PC-9 (cell line): ENCODE data around the gene SBSN. TPM values are rescaled to one million over a fixed set of nuclear protein-coding genes. Genes with fewer than 3 reads are reported as not detected.

ENCODE experiments used
- BruUV-seq: library from RNA; stranded (reverse); fragments of 400-500 nt; replicated peaks from 2 replicates; lab custom pipeline; 2021; lab: Mats Ljungman, UMichigan
- CTCF ChIA-PET: fragments of 300-600 bp; sonication (Branson Sonifier 250); formaldehyde crosslinking; loops from one replicate; lab custom pipeline; 2022; ENCODE audit warnings: antibody characterized with exemption; lab: Charles Lee
- POLR2A ChIA-PET: fragments of 300-600 bp; sonication (Branson Sonifier 250); formaldehyde crosslinking; loops from one replicate; lab custom pipeline; 2022; ENCODE audit warnings: antibody characterized with exemption; ENCODE audit not compliant: unreplicated experiment; lab: Charles Lee
- DNase-seq, 2 experiments: peaks; one replicate each; pipeline versions ENCODE4 v3.0.0 to v3.0.0-alpha.2; 2015 to 2022; ENCODE audit warnings: mixed read lengths in 1 of 2
- H2AFZ ChIP-seq: fragments of 200-600 bp; sonication (generic); 2 replicates; pipeline ENCODE4 v1.8.1; 2017; ENCODE audit warnings: antibody characterized with exemption
- H3F3A ChIP-seq: fragments of 200-600 bp; sonication (generic); 2 replicates; pipeline ENCODE4 v1.8.1; 2017; ENCODE audit warnings: antibody characterized with exemption, mild to moderate bottlenecking, low read depth; ENCODE audit not compliant: insufficient read depth
- H3K27ac ChIP-seq: fragments of 200-600 bp; sonication (generic); 2 replicates; pipeline ENCODE4 v1.6.1; 2016; ENCODE audit warnings: mixed run types
- H3K27me3 ChIP-seq: fragments of 200-600 bp; sonication (generic); 2 replicates; pipeline ENCODE4 v1.6.1; 2016; ENCODE audit warnings: low read depth, mixed run types; ENCODE audit not compliant: insufficient read depth
- H3K36me3 ChIP-seq: fragments of 200-600 bp; sonication (generic); 2 replicates; pipeline ENCODE4 v1.6.1; 2016; ENCODE audit warnings: low read depth, mixed run types
- H3K4me1 ChIP-seq: fragments of 200-600 bp; sonication (generic); replicated peaks from 2 replicates; pipeline ENCODE4 v1.6.1; 2016; ENCODE audit warnings: mixed run types; ENCODE audit not compliant: insufficient read depth
- H3K4me2 ChIP-seq: fragments of 200-600 bp; sonication (generic); 2 replicates; pipeline ENCODE4 v1.6.1; 2017; ENCODE audit warnings: mixed run types
- H3K4me3 ChIP-seq: fragments of 200-600 bp; sonication (generic); 2 replicates; pipeline ENCODE4 v1.6.1; 2016; ENCODE audit warnings: mixed run types
- H3K79me2 ChIP-seq: fragments of 200-600 bp; sonication (generic); 2 replicates; pipeline ENCODE4 v1.6.1; 2017; ENCODE audit warnings: low read depth, mixed run types
- H3K9me2 ChIP-seq: fragments of 200-600 bp; sonication (generic); 2 replicates; pipeline ENCODE4 v1.8.1; 2017; ENCODE audit warnings: mild to moderate bottlenecking; ENCODE audit not compliant: insufficient read depth
- H3K9me3 ChIP-seq: fragments of 200-600 bp; sonication (generic); 2 replicates; pipeline ENCODE4 v1.8.1; 2016; ENCODE audit warnings: low read depth; ENCODE audit not compliant: insufficient read depth
- H4K20me1 ChIP-seq: fragments of 200-600 bp; sonication (generic); 2 replicates; pipeline ENCODE4 v1.8.1; 2017; ENCODE audit not compliant: insufficient read depth
- EZH2 ChIP-seq: fragments of 200-600 bp; sonication (generic); IDR thresholded peaks from 2 replicates; pipeline ENCODE4 v1.8.0; 2017; ENCODE audit warnings: antibody characterized with exemption, low read depth
- intact Hi-C: fragments of 100-400 bp; cut with micrococcal nuclease; formaldehyde crosslinking; loops from one replicate; pipeline ENCODE4 v1.10.0; 2022; ENCODE audit not compliant: unreplicated experiment
- total RNA-seq: library from RNA; stranded (reverse); gene quantifications from 2 replicates; pipeline ENCODE4 v1.2.3, GENCODE V29; 2021
- TF ChIP-seq, protein P1 (sequence below): fragments of 200-600 bp; sonication (generic); conservative IDR thresholded peaks from 2 replicates; pipeline ENCODE4 v1.6.1; 2017; ENCODE audit warnings: mixed run types, antibody characterized with exemption, mild to moderate bottlenecking, moderate library complexity

Gene SBSN
- total RNA-seq, 1 experiment from 2014 or later = 0.76 TPM

DNA sequence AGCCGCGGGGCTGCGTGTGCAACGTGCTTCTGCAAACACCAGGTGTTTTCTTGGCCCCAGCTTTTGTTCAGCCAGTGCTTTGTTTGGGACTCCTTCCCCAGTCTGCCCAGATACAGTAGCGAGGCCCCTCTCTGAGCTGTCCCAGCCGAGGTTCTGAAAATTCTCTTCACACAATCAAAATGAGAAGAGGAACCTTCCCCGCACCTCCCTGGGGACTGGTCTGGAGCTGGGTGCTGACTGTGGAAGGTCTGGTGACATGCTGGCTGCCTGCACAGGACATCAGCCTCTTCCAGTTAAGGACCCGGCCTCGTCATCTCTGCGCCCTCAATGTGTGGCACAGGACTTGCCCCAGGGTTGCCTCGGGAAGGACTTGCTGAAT is 31.2 kb upstream of the SBSN start:
- no peaks in the 10 kb centered on the region; the same call in 1 of the 2 replicates for H3F3A ChIP-seq
- H3K36me3 ChIP-seq = no peaks in the 10 kb centered on the region
- no TSS peak for BruUV-seq
- TF ChIP-seq EZH2 = no peak
- TF ChIP-seq, protein P1, sequence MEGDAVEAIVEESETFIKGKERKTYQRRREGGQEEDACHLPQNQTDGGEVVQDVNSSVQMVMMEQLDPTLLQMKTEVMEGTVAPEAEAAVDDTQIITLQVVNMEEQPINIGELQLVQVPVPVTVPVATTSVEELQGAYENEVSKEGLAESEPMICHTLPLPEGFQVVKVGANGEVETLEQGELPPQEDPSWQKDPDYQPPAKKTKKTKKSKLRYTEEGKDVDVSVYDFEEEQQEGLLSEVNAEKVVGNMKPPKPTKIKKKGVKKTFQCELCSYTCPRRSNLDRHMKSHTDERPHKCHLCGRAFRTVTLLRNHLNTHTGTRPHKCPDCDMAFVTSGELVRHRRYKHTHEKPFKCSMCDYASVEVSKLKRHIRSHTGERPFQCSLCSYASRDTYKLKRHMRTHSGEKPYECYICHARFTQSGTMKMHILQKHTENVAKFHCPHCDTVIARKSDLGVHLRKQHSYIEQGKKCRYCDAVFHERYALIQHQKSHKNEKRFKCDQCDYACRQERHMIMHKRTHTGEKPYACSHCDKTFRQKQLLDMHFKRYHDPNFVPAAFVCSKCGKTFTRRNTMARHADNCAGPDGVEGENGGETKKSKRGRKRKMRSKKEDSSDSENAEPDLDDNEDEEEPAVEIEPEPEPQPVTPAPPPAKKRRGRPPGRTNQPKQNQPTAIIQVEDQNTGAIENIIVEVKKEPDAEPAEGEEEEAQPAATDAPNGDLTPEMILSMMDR = no peak
- ChIA-PET POLR2A (no interaction called here), CTCF (no interaction called here)
- no peak overlapping the region for H3K27ac ChIP-seq
- no peaks in the 10 kb centered on the region for H3K9me3 ChIP-seq
- no peak overlapping the region for H2AFZ ChIP-seq
- DNase-seq = no peak
- no peaks in the 10 kb centered on the region for H3K9me2 ChIP-seq
- peaks cover 38% of the 10 kb centered on the region for H3K27me3 ChIP-seq
- no peaks in the 10 kb centered on the region for H3K79me2 ChIP-seq
- H3K4me3 ChIP-seq = no peak overlapping the region
- H4K20me1 ChIP-seq = no peaks in the 10 kb centered on the region
- no peaks in the 10 kb centered on the region for H3K4me1 ChIP-seq
- intact Hi-C loops = no loop called here
- H3K4me2 ChIP-seq = no peak overlapping the region

DNA sequence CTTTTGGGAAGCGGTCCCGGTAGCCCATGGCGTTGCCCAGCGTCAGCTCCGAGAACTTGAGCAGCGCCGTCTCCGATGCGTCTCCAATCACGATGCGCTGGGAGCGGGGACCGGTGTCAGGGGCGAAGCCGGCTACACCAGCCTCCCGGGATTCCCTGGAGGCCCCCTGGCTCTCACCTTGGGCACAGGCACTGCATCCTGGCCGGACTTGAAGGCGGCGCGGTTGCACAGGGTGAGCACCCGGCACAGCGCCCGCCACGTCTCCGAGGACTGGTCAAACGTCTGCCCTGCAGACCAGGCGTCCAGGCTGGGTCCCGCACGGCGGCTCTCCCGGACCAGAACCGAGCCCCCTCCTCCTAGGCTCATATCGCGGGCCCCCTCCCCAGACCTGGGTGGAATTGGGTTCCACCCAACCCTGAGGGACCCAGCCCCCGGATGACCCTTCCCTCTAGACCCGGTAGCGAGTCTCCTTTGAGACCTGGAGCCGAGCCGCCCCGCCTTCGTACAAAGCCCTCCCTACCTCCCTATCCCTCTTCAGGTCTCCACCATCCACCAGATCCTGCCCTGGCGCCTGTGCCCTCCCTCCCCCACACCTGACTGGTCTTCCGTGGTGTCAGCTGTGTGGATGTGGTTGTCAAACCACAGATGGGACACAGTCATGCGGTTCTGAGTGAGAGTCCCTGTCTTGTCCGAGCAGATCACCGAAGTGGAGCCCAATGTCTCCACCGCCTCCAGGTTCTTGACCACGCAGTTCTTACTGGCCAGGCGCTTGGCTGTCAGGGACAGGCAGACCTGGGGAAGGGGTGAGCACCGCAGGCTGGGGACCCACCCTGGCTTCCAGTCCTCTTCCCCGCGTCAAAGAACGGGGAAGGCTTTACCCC is 30.5 kb upstream of the SBSN start:
- peaks cover 36% of the 10 kb centered on the region for H3K27me3 ChIP-seq

DNA sequence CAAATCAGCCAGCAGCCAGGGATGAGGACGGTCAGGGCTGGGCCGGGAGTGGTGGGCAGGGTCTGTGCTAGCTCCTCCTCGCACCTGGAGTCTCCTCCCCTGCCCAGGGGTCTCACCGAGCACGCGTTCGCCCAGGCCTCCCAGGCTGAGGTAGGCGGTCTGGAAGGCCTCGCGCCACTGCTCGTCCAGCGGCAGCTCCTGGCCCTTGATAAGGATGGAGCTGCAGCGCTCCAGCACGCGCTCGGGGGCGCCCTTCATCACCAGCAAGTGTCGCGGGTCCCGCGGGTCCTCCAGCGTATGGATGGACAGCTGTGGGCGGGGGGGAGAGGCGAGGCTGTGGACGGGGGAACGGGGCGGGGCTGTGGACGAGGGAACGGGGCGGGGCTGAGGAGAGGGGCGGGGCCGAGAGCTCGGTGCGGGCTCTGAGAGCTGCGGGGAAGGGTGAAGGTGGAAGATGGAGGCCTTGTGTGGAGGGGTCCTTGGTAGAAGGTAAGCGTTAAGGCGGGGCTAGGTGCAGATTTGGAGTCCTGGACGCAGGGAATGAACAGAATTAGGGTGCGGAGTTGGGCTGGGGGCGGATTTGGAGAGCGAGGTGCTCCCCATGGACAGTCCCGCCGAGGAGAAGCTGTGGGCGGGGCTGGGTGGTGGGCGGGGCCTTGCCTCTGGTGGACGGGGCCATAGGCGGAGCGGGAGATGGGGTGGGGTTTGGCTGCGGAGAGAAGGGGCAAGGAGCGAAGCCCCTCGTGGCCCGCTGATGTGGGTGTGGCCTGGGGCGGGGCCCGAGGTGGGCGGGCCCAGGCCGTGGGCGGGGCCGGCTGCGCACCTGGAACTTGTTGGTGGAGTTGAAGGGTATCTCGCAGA is 29.7 kb upstream of the SBSN start:
- ChIA-PET CTCF (interaction anchor here (0.6 kb wide), 2 partner anchors 86 to 115 kb away, joined by 3 read pairs; no protein-coding TSS in a partner anchor), POLR2A (no interaction called here)
- Histone ChIP-seq H4K20me1 (no peaks in the 10 kb centered on the region), H3K4me1 (no peaks in the 10 kb centered on the region), H3K4me3 (no peak overlapping the region), H2AFZ (no peak overlapping the region), H3K4me2 (no peak overlapping the region), H3F3A (no peaks in the 10 kb centered on the region; the same call in 1 of the 2 replicates), H3K79me2 (no peaks in the 10 kb centered on the region), H3K9me2 (no peaks in the 10 kb centered on the region), H3K9me3 (no peaks in the 10 kb centered on the region), H3K27me3 (peaks cover 28% of the 10 kb centered on the region), H3K27ac (no peak overlapping the region), H3K36me3 (no peaks in the 10 kb centered on the region)
- DNase-seq = no peak
- no TSS peak for BruUV-seq
- intact Hi-C loops = no loop called here
- TF ChIP-seq EZH2 = no peak
- TF ChIP-seq, protein P1 = no peak

More for the DNA sequence above, 30.5 kb upstream of the SBSN start:
- no TSS peak for BruUV-seq
- Histone ChIP-seq H3K4me2 (no peak overlapping the region), H4K20me1 (no peaks in the 10 kb centered on the region), H3F3A (no peaks in the 10 kb centered on the region; the same call in 1 of the 2 replicates), H3K79me2 (no peaks in the 10 kb centered on the region), H3K9me3 (no peaks in the 10 kb centered on the region), H2AFZ (no peak overlapping the region), H3K27ac (no peak overlapping the region), H3K4me1 (no peaks in the 10 kb centered on the region), H3K4me3 (no peak overlapping the region), H3K36me3 (no peaks in the 10 kb centered on the region), H3K9me2 (no peaks in the 10 kb centered on the region)
- no peak for DNase-seq
- intact Hi-C loops = no loop called here
- TF ChIP-seq, protein P1 = no peak
- TF ChIP-seq EZH2 = no peak
- ChIA-PET POLR2A (no interaction called here), CTCF (interaction anchor here (0.6 kb wide), 1 partner anchor 85 kb away, joined by 3 read pairs; no protein-coding TSS in a partner anchor)
